HG03439 (cell line): ENCODE measurements around the gene MLLT1.

Experiments used
- ATAC-seq: cut with Tn5 transposase; IDR thresholded peaks from one replicate; pipeline ENCODE4 v1.9.1; 2021; ENCODE audit warnings: mild to moderate bottlenecking, moderate library complexity; ENCODE audit not compliant: unreplicated experiment

The MLLT1 gene

DNA sequence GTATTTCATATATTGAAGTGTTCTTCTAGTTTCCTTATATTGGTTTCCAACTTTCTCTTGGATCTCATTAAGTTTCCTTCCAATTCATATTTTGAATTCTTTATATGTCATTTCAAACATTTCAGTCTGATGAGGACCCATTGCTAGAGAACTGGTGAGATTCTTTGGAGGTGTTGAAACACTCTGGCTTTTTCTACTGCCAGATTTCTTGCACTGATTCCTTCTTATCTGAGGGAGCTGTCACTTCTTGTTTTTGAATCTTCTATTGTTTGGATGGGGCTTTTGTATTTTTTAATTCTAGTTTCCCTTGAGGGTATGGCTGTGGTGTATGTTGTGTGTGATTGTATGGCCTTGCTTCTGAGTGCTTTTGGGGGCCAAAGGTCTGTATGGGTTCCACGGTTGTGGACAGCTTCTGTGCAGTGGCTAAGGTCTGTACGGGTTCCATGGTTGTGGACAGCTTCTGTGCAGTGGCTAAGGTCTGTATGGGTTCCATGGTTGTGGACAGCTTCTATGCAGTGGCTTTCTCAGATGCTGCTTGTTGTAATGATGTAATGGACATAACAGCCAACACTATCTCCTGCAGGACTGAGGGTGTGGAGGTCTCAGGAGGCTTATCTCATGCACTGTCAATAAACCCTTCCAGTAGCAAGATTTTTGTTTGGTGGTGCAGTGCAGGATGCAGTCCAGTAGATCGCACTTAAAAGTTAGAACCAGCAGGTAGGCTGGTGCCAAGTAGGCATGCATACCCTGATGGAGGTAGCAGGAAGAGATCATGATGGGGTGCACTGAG, 107.5 kb downstream of the MLLT1 start:
- ATAC-seq: no peak

GRCh38 chr19:6167115-6167514, 112.7 kb downstream of the MLLT1 start:
- no peak for ATAC-seq

GRCh38 chr19:6164906-6165531, 114.8 kb downstream of the MLLT1 start:
- no peak for ATAC-seq

DNA sequence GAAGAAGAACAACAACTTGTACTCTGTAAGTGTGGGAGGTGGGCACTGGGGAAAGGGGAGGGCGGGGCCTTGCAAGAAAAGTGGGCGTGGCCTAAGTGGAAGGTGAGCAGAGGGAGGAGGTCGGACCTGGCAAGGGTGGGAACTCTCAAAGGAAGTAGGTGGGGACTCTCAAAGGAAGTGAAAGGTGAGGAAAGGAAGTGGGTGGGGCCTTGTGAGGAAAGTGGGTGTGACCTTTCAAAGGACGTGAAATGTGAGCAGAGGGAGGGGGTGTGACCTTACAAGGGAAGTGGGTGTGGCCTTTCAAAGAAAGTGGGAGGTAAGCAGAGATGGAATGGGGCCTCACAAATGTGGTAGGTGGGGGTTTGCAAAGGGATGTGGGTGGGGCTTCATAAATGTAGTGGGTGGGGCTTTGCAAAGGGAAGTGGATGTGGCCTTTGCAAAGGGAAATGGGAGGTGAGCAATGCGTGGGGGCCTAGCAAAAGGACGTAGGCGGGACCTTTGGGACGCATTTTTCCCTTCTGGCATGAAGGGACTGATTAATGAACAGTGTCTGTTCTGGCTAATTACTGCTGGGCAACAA, 118.4 kb downstream of the MLLT1 start:
- no peak for ATAC-seq
